ENCODE measurements around the gene HSPB1.
"Not testable (repeated sequence)": the region's sequence is repeated elsewhere in the genome, so short reads cannot be mapped to it uniquely, and the experiment has no call there.

HSPB1 gene

GRCh38 chr7:76303202-76304147 lies 1.0 kb downstream of the HSPB1 start:
- TF ChIP-seq, protein P1, sequence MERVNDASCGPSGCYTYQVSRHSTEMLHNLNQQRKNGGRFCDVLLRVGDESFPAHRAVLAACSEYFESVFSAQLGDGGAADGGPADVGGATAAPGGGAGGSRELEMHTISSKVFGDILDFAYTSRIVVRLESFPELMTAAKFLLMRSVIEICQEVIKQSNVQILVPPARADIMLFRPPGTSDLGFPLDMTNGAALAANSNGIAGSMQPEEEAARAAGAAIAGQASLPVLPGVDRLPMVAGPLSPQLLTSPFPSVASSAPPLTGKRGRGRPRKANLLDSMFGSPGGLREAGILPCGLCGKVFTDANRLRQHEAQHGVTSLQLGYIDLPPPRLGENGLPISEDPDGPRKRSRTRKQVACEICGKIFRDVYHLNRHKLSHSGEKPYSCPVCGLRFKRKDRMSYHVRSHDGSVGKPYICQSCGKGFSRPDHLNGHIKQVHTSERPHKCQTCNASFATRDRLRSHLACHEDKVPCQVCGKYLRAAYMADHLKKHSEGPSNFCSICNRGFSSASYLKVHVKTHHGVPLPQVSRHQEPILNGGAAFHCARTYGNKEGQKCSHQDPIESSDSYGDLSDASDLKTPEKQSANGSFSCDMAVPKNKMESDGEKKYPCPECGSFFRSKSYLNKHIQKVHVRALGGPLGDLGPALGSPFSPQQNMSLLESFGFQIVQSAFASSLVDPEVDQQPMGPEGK (CRISPR knock-in tag; IDR thresholded peaks at IDR 0.05; ENCODE audit: borderline replicate concordance): peak; percentile 27; the same call in 1 of the 2 replicates
- TF ChIP-seq SNAI2 (CRISPR knock-in tag; IDR thresholded peaks at IDR 0.05) (no peak), CREB5 (CRISPR knock-in tag; IDR thresholded peaks at IDR 0.05; ENCODE audit: low read depth) (no peak), RARB (CRISPR knock-in tag; IDR thresholded peaks at IDR 0.05) (no peak), ZNF565 (CRISPR knock-in tag; conservative IDR thresholded peaks at IDR 0.05; ENCODE audit: low read depth) (no peak), ZNF8 (CRISPR knock-in tag; IDR thresholded peaks at IDR 0.05) (no peak), ZFP30 (CRISPR knock-in tag; IDR thresholded peaks at IDR 0.05) (no peak; the same call in 1 of the 2 replicates), ARNTL (CRISPR knock-in tag; IDR thresholded peaks at IDR 0.05; ENCODE audit: borderline replicate concordance, low read depth) (no peak), TCF4 (CRISPR knock-in tag; IDR thresholded peaks at IDR 0.05; ENCODE audit: borderline replicate concordance) (no peak)
- ATAC-seq: peak; percentile 79

- no peak for ATAC-seq
- TF ChIP-seq ISL1 (CRISPR knock-in tag; IDR thresholded peaks at IDR 0.05) (no peak), BACH2 (CRISPR knock-in tag; IDR thresholded peaks at IDR 0.05; ENCODE audit: borderline replicate concordance) (no peak), ZFP3 (CRISPR knock-in tag; IDR thresholded peaks at IDR 0.05) (no peak), ZC3H10 (CRISPR knock-in tag; IDR thresholded peaks at IDR 0.05) (no peak), PPARA (CRISPR knock-in tag; IDR thresholded peaks at IDR 0.05; ENCODE audit: borderline replicate concordance) (no peak), RARB (CRISPR knock-in tag; IDR thresholded peaks at IDR 0.05) (no peak), CSDC2 (CRISPR knock-in tag; IDR thresholded peaks at IDR 0.05) (no peak)
- TF ChIP-seq, protein P1 (CRISPR knock-in tag; IDR thresholded peaks at IDR 0.05; ENCODE audit: borderline replicate concordance): no peak
These were observed 2.5 kb downstream of the HSPB1 start for GRCh38 chr7:76304888-76305375.

DNA sequence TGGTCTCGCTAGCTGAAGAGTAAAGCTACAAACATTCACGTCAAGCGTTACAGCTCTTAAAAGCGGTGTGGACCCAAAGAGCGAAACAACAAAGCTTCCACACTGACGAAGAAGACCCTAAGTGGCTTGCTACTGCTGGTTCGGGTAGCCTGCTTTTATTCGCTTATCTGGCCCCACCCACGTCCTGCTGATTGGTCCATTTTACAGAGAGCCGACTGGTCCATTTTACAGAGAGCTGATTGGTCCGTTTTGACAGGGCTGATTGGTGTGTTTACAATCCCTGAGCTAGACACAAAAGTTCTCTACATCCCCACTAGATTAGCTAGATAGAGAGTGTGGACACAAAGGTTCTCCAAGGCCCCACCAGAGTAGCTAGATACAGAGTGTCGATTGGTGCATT lies 6.4 kb downstream of the HSPB1 start:
- ATAC-seq: not testable (repeated sequence)

DNA sequence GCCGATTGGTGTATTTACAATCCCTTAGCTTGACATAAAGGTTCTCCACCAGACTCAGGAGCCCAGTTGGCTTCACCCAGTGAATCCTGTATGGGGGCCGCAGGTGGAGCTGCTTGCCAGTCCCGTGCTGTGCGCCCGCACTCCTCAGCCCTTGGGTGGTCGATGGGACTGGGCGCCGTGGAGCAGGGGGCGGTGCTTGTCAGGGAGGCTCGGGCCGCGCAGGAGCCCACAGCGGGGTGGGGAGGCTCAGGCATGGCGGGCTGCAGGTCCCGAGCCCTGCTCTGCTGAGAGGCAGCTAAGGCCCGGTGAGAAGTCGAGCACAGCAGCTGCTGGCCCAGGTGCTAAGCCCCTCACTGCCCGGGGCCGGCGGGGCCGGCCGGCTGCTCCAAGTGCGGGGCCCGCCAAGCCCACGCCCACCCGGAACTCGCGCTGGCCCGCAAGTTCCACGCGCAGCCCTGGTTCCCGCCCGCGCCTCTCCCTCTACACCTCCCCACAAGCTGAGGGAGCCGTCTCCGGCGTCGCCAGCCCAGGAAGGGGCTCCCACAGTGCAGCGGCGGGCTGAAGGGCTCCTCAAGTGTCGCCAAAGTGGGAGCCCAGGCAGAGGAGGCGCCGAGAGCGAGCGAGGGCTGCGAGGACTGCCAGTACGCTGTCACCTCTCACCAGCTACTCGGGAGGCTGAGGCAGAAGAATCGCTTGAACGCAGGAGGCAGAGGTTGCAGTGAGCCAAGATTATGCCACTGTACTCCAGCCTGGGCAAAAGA lies 7.0 kb downstream of the HSPB1 start:
- ATAC-seq: not testable (repeated sequence)

DNA sequence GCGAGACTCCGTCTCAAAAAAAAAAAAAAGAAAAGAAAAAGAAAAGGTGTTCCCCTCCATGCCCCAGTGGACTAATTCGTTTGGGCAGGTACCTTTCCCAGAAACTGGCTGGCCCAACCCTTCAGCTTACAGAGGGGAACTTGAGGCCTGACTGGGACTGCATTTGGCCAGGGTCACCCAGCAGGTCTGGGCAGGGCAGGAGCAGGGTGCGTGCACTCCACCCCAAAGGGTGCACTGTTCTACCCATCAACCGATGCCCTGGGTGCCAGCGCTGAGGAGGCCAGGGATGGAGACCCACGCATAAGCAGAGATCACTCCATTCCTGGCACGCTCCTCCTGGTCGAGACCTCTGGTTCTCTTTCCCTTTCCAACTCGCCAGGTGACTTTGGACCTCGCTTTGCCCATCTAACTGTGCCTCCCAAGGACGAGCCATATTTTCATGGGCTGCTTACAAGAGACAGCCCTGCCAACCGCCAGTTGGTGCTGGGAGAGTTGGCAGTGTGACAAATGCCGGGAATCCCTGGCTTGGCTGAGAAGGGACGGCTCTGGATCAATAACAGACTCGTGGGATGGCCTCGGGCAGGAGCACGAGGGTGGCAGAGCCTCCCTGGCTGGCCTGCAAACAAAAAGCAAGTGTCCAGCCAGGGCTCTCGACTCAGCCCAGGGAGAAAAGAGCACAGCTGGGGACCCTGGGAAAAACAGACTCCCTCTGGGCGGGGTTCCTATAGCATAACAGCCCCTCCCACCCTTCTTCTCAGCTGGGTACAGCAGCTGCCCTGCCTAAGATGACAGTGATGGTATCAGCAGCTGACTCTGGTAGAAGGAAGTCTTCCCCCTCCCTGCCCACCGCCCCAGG lies 7.9 kb downstream of the HSPB1 start:
- TF ChIP-seq TCF4 (CRISPR knock-in tag; IDR thresholded peaks at IDR 0.05; ENCODE audit: borderline replicate concordance): peak; percentile 56; the same call in 1 of the 2 replicates
- TF ChIP-seq ZNF70 (CRISPR knock-in tag; IDR thresholded peaks at IDR 0.05): no peak
- ATAC-seq: peak; percentile 31

GRCh38 chr7:76311838-76312237 lies 9.4 kb downstream of the HSPB1 start:
- not testable (repeated sequence) for ATAC-seq
